NCI-H774 (cell line): ENCODE results near the gene AGL.
"Not testable (repeated sequence)": the region's sequence is repeated elsewhere in the genome, so short reads cannot be mapped to it uniquely, and the experiment has no call there.

Source experiments
- DNase-seq: peaks from one replicate; lab custom pipeline; 2025; lab: John Stamatoyannopoulos, UW

Gene AGL

DNA sequence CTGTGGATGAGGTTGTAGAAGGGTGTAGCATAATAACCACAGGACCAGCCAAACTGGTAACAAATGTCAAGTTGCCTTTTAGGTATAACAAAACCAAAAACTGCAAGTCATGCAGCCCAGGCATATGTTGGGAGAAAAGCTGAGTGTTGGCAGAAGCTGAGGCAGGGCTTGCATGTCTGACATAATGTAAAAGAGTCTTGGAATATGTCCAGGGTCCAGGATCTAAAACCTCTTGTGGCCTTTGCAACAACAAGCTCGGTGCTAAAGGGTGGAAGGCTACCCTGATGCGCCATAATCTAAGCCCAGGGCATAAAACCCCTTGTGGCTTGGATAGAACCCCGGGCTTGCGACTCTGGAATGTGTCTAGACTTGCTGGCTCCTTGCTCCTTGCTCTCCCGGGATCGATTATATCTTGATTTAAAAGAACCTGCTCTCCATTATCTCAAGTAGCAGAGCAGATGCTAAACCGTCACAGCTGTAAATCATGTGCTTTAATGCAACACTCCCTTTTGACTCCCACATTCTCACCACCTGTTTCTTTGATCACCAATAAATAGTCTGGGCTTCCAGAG is 93.1 kb downstream of the AGL start:
- no peak for DNase-seq

DNA sequence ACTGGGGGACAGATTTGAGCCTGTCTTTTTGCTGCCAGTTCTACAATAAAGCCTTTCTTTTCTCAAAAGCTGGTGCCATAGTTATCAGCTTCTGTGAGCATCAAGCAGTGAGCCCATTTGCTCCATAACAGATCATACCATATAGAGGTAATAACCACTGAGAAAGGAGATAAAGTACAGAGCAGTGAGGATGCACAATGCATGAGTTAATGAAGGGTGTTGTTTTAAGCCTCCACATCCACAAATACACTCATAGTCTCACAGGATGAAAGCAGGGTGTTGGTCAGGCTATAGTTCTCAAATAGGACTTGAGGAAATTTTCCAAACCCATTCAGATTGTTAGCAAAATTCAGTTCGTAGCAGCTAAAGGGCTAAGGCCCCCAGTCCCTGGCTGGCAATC is 94.0 kb downstream of the AGL start:
- DNase-seq, result no peak

DNA sequence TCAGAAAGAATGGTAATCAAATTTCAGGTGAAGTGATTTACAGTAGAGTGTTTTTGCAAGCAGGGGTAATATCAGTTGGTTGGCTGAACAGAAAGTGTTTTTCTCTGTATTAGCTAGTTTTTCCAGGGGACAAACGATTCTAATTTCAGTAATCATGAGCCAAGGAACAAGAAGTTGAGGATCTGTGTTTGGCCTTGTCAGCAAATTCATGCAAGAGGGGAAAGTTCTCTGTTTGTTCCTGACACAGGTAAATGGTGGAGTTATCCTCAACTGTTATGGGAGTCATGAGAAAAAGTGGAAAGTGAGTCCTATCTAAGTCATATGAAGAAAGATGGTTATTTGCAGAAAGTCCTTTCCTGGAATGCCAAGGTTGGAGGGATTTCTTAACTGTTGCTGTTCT is 95.0 kb downstream of the AGL start:
- no peak for DNase-seq

DNA sequence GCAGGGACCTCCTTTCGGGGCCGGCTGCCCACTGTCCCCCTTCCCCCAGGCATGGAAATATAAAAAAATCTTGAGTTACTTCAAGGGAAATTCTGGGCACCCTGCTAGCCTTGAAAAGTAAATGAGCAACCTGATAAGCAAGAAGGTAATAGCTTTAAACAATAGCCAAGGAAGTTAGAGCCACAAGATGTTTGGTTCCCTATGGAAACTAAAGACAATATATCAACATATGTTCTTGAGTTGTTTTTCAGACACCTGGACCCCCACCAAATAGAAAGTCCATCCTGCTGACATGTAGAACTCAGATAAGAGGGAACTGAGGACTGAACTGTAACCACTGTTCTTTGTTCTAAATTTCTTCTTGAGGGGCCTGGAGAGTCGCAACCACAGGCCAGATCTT is 100.3 kb downstream of the AGL start:
- no peak for DNase-seq

DNA sequence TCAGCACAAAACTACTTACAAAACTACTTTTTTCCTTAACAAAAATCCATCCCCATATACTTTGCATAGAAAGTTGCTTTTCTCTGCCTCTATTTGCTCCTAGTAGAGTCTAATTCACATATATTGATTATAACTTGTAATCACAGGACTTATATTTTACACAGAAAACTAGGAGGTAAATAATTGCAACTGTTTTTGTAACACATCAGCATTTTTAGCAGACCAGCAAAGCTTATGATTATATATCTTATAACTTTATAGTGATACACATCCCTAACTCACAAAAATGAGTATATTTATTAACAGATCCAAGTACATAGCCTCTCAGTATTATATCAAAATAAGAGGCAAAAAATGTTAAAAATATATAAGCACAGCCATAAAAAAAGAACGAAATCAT is 102.4 kb downstream of the AGL start:
- no peak for DNase-seq

DNA sequence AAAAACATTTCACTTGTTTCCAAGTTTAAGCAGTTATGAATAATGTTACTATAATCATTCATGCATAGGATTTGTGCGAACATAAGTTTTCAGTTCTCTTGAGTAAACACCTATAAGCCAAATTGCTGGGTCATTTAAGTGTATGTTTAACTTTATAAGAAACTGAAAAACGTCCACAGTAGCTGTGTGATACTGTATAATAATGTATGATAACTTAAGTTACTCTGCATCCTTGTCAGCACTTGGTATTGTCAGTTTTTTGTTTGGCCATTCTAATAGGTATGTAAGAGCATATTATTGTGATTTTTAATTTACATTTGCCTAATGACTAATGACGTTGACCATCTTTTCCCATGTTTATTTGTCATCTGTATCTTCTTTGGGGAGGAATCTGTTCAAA is 105.2 kb downstream of the AGL start:
- no peak for DNase-seq

DNA sequence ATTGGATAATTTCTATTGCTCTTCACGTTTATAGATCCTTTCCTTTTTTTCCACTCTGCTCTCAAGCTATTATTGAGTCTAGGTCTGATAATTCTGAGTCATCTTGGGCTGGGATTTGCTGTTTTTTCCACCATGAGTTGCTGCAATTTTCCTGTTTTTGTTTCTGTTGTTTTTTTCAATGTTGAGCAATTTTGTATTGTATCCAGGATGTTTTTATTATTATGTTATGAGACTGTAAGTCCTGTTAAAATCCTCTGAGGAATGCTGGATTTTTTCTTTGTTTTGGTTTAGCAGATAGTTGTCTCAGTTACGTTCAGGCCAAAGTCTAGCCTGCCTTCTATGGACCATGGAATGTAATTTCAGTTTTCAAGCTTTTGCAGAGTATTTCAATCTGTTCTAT is 106.6 kb downstream of the AGL start:
- DNase-seq, result no peak

DNA sequence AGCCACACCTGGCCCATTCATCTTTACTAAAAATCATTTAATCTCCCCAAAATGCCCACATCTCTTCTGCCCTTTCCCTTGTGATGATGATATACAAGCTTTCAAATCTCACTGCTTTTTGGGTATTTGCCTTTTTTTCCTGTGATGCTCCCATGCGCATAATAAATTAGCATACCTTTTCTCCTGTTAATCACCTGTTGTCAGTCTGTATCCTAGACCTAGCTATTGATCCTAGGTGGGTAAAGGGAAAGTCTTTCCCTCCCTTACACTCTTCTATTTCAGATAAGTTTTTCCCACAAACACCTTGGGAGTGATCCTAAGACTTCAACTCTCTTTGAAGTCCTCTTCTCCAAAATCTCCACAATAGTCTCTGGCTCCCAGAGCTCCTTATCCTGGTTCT is 107.7 kb downstream of the AGL start:
- no peak for DNase-seq

DNA sequence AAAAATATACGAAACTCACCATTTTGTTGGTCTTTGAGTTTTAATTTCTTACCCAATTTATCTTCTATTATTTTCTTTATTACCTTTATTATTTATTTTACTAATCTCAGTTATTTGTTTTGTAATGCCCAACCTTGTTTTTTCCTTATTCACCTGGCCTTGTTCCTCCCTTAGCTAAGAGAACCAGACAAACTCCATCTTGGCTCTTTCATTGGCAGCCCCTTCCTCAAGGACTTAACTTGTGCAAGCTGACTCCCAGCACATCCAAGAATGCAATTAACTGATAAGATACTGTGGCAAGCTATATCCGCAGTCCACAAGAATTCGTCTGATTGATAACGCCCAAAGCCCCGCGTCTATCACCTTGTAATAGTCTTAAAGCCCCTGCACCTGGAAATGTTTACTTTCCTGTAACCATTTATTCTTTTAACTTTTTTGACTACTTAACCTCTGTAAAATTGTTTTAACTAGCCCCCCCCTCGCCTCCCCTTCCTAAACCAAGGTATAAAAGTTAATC is 109.1 kb downstream of the AGL start:
- DNase-seq, result not testable (repeated sequence)

DNA sequence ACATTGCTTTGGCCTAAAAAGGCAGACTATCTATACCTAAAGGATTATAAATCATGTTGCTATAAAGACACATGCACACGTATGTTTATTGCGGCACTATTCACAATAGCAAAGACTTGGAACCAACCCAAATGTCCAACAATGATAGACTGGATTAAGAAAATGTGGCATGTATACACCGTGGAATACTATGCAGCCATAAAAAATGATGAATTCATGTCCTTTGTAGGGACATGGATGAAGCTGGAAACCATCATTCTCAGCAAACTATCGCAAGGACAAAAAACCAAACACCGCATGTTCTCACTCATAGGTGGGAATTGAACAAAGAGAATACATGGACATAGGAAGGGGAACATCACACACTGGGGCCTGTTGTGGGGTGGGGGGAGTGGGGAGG is 110.1 kb downstream of the AGL start:
- DNase-seq, result not testable (repeated sequence)

DNA sequence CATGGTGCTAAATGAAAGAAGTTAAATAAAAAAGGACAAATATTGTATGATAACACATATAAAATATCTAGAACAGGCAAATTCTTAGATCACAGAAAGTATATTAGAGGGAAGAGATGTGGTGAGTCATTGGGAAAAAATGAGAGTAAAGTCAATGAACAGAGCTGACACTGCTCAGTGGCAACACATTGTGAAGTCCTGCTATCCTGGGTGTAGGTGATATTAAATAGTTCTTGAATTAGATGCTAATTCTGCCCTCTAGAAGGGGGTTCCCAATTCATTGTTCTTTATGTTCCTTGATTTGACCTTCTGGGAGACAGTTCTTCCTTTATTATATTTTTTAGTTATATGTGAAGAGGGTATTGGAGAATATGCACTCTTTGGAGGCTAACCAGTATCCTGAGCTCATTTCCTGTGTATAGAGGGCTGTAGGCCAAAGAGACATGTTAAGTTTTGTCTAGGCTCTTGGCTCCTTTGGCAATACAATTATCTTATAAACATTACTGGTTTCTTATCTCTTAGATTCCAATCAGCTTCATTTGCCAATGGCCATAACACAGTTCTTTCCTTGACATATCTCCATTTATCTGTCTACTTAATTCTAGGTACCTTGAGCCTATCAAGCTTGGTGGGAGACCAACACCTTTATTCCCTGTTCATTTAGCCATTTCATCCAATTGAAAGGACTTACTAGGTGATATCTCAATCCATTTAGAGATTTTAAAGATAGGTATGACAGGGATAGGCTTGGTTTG is 113.1 kb downstream of the AGL start:
- DNase-seq, result no peak

DNA sequence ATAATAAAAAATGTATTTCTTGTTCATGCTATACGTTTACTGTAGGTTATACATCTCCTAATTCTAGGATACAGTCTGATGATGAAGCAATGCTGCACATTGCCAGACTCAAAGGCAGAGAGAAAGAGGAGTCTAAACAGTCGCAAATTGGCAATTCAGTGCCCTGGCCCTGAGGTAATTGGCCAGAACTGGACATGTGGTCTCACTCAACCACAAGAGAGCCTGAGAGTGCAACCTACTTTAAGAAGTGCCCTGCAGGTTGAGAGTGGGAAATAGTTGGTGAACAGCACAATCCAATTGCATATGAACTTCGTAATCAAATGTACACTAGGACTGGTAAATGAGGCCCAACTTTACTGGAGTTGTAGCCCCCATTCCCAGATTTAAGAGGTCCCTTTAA is 114.6 kb downstream of the AGL start:
- no peak for DNase-seq

DNA sequence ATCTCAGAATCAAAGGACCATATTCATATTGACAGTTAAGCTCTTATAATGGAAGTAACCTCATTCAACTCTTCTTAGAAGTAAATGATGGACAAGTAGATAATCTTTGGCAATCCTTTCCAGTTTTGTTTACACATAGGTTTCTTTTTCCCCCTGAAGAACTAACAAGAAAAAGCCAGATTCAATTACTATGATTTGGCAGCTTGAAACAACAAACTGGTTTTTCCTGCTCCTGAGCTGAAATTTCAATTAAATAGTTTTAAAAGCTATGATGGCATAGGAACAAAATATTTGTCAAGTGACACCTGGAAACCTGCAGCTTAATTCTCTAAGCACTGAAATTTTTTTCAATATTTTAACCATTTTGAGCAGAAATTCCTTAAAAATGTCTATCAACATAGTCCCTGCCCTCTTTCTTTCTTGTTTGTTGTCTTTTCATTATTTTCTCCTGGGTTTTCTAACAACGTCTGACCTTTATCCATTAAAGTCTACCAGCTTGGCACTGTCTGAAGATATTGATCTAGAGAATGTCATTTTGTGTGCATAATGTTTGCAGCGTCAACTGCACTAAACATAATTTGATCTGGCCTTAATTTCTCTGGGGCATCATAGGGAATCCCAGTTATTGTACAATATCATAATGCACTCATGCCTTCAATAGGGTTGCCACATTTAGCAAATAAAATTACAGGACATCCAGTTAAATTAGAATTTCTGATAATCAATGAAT is 115.7 kb downstream of the AGL start:
- DNase-seq, result no peak

DNA sequence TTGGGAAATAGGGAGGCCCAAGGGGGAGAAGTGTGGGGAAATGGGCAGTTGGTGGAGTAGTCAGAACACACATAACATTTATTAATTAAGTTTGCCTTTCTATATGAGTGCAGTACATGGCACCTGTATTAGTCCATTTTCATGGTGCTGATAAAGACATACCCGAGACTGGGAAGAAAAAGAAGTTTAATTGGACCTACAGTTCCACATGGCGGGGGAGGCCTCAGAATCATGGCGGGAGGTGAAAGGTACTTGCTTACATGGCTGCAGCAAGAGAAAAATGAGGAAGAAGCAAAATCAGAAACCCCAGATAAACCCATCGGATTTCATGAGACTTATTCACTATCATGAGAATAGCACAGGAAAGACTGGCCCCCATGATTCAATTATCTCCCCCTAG is 118.1 kb downstream of the AGL start:
- DNase-seq, result no peak

DNA sequence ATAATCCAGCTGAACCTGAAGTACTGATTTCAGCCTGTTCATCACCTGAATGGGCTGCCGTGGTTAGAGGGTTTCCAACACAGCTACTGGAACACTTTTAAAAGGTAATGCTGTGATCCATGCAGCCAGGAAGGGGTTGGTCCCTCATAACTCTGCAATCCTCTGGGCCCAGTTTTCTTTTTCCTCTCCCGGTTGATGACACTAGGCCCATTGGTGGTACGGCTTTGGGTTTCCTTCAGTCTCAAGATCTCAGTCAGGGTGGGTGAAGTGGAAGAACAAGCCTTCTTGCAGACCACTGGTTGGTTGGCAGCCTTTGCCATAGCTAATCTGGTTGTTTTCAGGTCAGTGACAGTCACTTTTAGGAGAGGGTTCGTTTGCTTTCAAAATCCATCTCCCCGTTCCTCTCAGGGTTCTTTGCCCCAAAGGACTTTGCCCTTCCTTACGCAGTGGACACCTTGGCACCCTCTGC is 119.1 kb downstream of the AGL start:
- no peak for DNase-seq

DNA sequence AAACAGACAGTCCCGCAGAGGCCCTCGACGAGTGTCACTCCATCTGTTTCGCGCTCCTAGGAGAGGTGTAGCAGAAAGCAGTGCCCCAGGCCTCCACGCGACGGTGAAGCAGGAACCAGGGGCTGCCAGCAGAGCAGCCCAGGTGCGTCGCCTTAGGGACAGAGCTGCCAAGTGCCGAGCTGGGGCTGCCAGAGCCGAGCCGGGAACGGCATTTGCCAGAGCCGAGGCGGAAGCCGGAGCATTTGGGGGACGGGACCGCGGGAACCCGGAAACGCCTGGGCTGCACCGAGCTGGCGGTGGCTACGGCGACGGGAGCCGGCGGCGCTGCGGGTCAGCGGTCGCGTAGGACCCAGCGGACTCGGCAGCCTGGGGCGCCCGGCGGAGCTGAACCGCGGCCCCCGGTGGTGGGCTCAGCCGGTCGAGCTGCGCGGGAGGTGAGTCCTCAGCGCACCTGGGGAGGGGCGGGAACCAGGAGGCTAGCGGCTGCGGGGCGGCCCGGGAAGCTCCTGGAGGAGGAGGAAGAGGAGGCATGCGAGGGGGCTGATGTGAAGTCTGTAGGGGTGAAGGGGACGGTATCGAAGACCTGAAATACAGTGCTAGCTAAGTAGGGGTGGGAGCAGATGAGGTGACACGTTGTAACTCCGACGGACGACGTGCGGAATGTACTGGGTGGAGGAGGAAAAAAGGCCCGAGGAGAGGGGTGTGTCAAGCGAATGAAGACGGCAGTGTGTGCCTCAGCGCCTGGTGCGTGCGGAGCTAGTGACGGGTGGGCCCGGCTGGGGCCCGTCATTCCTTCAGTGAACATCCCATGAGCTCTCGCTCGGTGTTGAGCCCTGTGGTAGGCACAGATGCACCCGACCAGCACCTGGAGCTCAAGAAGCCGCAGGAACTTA is 119.8 kb downstream of the AGL start, which contains the start of gene SLC35A3:
Gene SLC35A3 (plus strand): TSS at position 268 of the 893 bp plus-strand sequence. CDS start 23,559 bp downstream, outside the sequence.
- peak; percentile 81 for DNase-seq

DNA sequence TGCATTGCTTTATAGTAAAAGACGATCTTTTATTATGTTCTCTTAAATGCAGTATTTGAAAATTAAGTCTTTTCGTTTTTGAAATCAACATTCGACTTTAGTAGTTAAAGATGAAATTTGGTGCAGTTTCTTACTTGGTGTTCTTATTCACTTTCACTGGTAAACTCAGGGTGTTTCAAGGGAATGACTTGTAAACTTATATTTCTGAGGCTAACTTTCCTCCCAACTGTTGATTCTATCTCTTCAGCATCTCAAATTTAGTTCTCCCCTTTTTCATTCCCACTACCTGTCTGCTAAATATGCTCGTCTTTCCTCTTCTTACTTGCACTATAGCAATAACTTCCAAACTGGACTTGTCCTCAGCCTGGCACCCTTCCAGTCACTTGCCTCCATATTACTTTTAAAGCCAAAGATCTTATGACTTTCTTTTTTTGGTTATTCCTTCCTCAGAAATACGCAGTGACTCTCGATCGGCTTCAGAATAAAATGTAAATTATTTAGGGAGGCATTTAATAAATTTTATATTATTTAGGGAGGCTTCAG is 120.6 kb downstream of the AGL start:
- no peak for DNase-seq

DNA sequence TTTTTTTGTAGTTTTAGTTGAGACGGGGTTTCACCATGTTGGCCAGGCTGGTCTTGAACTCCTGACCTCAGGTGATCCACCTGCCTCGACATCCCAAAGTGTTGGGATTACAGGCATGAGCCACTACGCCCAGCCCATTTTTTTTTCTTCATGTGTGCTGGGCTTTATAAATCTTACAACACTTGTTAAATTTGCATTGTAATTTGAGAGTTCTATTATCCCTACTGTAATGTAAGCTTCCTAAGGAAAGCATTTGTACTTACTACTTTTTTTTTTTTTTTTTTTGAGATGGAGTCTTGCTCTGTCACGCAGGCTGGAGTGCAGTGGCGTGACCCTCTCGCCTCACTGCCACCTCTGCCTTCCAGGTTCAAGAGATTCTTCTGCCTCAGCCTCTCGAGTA is 121.9 kb downstream of the AGL start:
- not testable (repeated sequence) for DNase-seq
